ENCODE measurements around the gene TRAPPC3L.

The TRAPPC3L gene

GRCh38 chr6:116461932-116462885 is 83.3 kb downstream of the TRAPPC3L start:
- DNase-seq: no peak

GRCh38 chr6:116461331-116461931 is 84.1 kb downstream of the TRAPPC3L start, which contains the start of gene CALHM6:
Gene CALHM6, plus strand, starts transcription at chr6:116461375. Its CDS starts 555 bp downstream, at chr6:116461930.
- DNase-seq: no peak

- DNase-seq: no peak
These were observed 85.6 kb downstream of the TRAPPC3L start for GRCh38 chr6:116459927-116460326.

GRCh38 chr6:116458264-116458663 is 87.2 kb downstream of the TRAPPC3L start:
- no peak for DNase-seq

DNA sequence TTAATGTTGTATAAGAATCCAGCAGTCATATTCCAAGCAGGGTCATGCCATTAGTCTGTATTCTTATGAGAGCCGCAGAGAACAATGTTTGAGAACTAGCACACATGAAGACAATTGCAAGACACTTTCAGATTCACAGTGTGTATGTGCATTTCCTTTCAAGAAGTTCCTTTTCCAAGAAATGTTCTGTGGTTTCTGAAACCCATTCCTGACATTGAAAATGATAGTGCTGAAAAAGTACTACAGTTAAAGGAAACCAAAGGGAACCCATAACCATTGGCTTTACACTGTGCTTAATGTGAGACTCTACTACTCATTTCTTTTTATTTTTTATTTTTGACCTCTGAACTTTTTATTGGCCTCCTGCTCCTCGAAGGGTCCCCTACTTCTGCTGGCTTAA is 88.6 kb downstream of the TRAPPC3L start:
- DNase-seq: no peak

GRCh38 chr6:116456106-116456505 is 89.4 kb downstream of the TRAPPC3L start:
- no peak for DNase-seq

DNA sequence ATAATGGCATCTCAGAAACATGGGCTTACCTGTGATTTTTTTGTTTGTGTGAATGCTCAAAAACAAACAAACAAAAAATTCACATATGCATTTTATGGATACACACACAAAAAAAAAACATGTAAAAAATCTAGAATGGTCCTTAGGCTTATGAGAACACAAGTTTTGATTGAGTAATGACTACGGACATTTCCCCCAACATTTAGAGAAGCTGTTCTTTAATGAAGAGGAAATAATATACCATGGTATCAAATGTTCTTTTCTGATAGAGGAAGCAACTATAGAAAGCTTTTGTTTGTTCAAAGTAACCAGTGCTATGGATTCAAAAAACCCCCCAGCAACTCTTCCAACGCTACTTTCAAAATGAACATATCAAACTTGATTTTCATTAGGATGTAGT is 93.0 kb downstream of the TRAPPC3L start:
- DNase-seq: no peak

GRCh38 chr6:116451916-116452315 is 93.6 kb downstream of the TRAPPC3L start:
- DNase-seq: no peak

DNA sequence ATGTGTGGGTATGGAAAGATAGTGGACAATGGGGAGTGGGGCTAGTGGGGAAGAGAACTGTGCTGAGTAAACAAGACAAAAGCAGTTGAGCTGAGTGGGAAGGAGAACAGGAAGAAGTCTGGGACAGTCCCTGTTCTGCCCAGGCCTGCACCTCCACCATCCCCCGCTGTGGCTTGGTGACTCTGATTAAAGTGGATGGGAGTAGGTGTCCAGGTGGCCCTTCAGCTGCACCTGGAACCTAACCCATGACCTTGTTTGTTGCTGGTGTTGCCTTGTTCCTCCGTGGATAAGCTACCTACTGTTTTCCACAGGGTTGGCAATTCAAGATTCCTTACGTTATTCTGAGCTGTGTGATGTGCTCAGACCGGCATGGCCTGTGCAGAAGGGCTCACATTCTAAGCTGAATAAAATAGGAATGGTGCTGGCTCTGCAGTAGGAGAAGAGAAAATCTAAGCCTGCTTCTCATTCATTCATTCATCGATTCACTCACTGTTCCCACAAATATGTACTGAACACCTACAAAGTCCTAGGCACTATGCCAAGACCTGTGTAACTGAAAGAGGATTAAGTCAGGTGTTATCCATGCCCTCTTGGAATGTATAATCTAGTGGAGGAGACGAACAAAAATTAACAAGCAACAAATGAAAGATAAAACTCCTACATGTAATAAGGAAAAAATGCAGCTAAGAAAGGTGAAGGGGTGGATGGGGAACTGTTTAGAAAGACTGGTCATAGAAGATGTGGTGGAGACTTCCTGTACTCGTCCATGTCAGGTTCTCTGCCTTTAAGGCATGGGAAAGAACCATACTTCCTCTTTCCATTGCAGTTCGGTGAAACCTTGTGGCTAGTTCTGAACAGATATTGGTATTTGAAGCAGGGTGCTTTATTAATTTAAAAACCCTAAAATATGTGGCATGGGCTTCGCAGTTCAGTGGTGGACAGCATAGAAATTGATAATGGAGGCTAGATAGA is 94.4 kb downstream of the TRAPPC3L start:
- peak; percentile 32 for DNase-seq

DNA sequence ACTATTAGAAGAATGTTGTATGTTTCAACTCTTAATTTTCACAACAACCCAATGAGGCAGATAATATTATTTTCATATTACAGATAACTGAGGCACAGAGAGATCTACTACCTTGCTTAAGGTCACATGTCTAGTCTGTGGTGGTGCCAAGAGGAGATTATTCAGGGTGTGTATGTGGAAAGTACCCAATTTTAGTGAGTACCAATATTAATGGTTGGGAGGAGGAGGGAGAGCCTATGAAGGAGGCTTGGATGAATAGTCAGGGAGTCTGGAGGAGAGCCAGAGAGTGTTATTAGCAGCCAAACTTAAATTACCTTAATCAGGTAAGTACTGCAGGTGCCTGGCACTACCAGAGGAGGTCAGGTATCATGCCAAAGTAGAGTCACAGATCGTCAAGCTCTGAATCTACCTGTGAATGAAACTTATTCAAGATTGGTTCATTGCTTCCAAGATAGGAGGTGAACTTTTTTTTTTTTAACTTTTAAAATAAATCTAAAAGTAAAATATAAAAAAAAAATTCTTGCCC is 95.2 kb downstream of the TRAPPC3L start:
- DNase-seq: no peak

DNA sequence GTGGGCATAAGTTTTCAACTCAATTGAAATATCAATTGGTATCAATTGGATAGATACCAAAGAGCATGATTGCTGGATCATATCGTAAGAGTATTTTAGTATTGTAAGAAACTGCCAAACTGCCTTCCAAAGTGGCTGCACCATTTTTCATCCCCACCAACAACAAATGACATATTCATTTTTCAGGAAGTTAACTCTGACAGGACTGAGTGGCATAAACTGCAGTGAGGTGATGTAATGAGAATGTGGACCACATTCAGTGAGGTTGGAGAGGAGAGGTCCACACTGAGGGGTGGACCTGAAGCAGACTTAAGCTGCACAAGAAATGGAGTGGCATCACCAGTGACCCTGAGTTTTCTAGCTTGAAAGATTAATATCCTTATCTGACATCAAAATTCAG is 95.9 kb downstream of the TRAPPC3L start:
- no peak for DNase-seq

GRCh38 chr6:116447496-116448011 is 97.9 kb downstream of the TRAPPC3L start:
- DNase-seq: no peak

GRCh38 chr6:116447052-116447451 is 98.4 kb downstream of the TRAPPC3L start:
- DNase-seq: no peak

- DNase-seq: no peak
These were observed 99.1 kb downstream of the TRAPPC3L start for GRCh38 chr6:116446399-116446798.

DNA sequence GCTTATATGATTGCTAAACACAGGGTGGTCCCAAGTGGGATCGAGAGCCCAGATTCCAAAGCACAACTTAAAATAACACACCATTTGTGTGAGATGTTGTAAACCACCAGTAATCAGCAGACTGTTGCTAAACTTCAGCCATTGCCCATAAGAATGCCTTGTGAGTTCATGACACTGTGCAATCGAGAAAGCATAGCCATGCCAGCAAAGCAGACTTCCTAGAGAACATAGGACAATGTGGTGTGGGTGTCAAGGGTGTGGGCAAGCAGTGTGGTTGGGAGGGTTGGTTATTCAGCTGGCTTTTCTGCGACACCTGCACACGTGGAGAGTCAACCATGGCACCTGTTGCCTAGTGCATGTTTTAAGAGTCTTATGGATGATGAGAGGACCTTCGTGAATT is 100.4 kb downstream of the TRAPPC3L start:
- peak; percentile 37 for DNase-seq
